OCI-LY1 (cell line): Measurements from ENCODE around the gene IL22RA2.

Experiments
- H2AFZ ChIP-seq: fragments of 200-600 bp; sonication (generic), shearing (Covaris generic); 2 replicates; pipeline ENCODE4 v1.6.0; 2014; ENCODE audit warnings: antibody characterized with exemption, mild to moderate bottlenecking, low read length
- H3F3A ChIP-seq: fragments of 200-600 bp; sonication (generic), shearing (Covaris generic); 2 replicates; pipeline ENCODE4 v1.6.0; 2014; ENCODE audit warnings: mild to moderate bottlenecking, antibody characterized with exemption, low read length, moderate library complexity; ENCODE audit not compliant: insufficient read depth
- H3K27ac ChIP-seq: fragments of 200-600 bp; sonication (generic); 2 replicates; pipeline ENCODE4 v1.5.1; 2014; ENCODE audit warnings: low read length, mixed run types, mild to moderate bottlenecking, low read depth; ENCODE audit not compliant: poor library complexity, severe bottlenecking
- H3K27me3 ChIP-seq: fragments of 200-600 bp; sonication (generic); 2 replicates; pipeline ENCODE4 v1.6.0; 2014; ENCODE audit warnings: antibody characterized with exemption, mild to moderate bottlenecking, low read length, moderate library complexity; ENCODE audit not compliant: insufficient read depth
- H3K36me3 ChIP-seq: fragments of 200-600 bp; sonication (generic); 2 replicates; pipeline ENCODE4 v1.6.1; 2014; ENCODE audit warnings: mild to moderate bottlenecking, antibody characterized with exemption, low read length, moderate library complexity, mixed read lengths; ENCODE audit not compliant: insufficient read depth
- H3K4me1 ChIP-seq: fragments of 200-600 bp; sonication (generic); 2 replicates; pipeline ENCODE4 v1.5.1; 2014; ENCODE audit warnings: mild to moderate bottlenecking, low read length, moderate library complexity; ENCODE audit not compliant: insufficient read depth, severe bottlenecking
- H3K4me2 ChIP-seq: fragments of 200-600 bp; sonication (generic), shearing (Covaris generic); 2 replicates; pipeline ENCODE4 v1.6.1; 2014; ENCODE audit warnings: low read length
- H3K4me3 ChIP-seq: fragments of 200-600 bp; sonication (generic); 2 replicates; pipeline ENCODE4 v1.5.1; 2014; ENCODE audit warnings: low read length, low read depth, mild to moderate bottlenecking, mixed read lengths; ENCODE audit not compliant: poor library complexity, severe bottlenecking
- H3K79me2 ChIP-seq: fragments of 200-600 bp; shearing (Covaris generic); 2 replicates; pipeline ENCODE4 v1.6.1; 2016; ENCODE audit warnings: mixed run types, low read length, mixed read lengths; ENCODE audit not compliant: insufficient read depth
- H3K9ac ChIP-seq: fragments of 200-600 bp; sonication (generic), shearing (Covaris generic); 2 replicates; pipeline ENCODE4 v1.6.1; 2014; ENCODE audit warnings: mild to moderate bottlenecking, low read length, mixed read lengths
- H3K9me2 ChIP-seq: fragments of 200-600 bp; sonication (generic), shearing (Covaris generic); 2 replicates; pipeline ENCODE4 v1.6.1; 2014; ENCODE audit warnings: low read depth, mild to moderate bottlenecking, low read length, mixed read lengths
- H3K9me3 ChIP-seq: fragments of 200-600 bp; shearing (Covaris generic); 2 replicates; pipeline ENCODE4 v1.6.1; 2014; ENCODE audit warnings: low read length, mixed read lengths
- H4K20me1 ChIP-seq: fragments of 200-600 bp; sonication (generic), shearing (Covaris generic); 2 replicates; pipeline ENCODE4 v1.6.0; 2016; ENCODE audit warnings: mild to moderate bottlenecking, low read length; ENCODE audit not compliant: insufficient read depth
- EZH2 ChIP-seq: fragments of 200-600 bp; sonication (generic), shearing (Covaris generic); IDR thresholded peaks from 2 replicates; pipeline ENCODE4 v1.8.0; 2017; ENCODE audit warnings: borderline replicate concordance, mixed run types, mild to moderate bottlenecking, antibody characterized with exemption, low read length, moderate library complexity, mixed read lengths
- TF ChIP-seq, protein P1 (sequence below): fragments of 200-600 bp; sonication (generic), shearing (Covaris generic); IDR thresholded peaks from 2 replicates; pipeline ENCODE4 v1.5.1; 2017; ENCODE audit warnings: mild to moderate bottlenecking, antibody characterized with exemption, low read length, moderate library complexity, mixed read lengths

IL22RA2 gene

GRCh38 chr6:137145421-137145820 lies 28.0 kb downstream of the IL22RA2 start:
- Histone ChIP-seq H3K9me2 (no peaks in the 10 kb centered on the region), H3K79me2 (no peaks in the 10 kb centered on the region), H4K20me1 (no peaks in the 10 kb centered on the region), H3K9me3 (no peaks in the 10 kb centered on the region), H3K9ac (no peak overlapping the region), H3K4me3 (no peak overlapping the region), H2AFZ (no peak overlapping the region), H3K4me2 (no peak overlapping the region), H3K4me1 (no peaks in the 10 kb centered on the region), H3K27me3 (no peaks in the 10 kb centered on the region), H3K27ac (no peak overlapping the region), H3F3A (no peaks in the 10 kb centered on the region), H3K36me3 (no peaks in the 10 kb centered on the region)
- no peak for TF ChIP-seq EZH2
- TF ChIP-seq, protein P1, sequence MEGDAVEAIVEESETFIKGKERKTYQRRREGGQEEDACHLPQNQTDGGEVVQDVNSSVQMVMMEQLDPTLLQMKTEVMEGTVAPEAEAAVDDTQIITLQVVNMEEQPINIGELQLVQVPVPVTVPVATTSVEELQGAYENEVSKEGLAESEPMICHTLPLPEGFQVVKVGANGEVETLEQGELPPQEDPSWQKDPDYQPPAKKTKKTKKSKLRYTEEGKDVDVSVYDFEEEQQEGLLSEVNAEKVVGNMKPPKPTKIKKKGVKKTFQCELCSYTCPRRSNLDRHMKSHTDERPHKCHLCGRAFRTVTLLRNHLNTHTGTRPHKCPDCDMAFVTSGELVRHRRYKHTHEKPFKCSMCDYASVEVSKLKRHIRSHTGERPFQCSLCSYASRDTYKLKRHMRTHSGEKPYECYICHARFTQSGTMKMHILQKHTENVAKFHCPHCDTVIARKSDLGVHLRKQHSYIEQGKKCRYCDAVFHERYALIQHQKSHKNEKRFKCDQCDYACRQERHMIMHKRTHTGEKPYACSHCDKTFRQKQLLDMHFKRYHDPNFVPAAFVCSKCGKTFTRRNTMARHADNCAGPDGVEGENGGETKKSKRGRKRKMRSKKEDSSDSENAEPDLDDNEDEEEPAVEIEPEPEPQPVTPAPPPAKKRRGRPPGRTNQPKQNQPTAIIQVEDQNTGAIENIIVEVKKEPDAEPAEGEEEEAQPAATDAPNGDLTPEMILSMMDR, result no peak

DNA sequence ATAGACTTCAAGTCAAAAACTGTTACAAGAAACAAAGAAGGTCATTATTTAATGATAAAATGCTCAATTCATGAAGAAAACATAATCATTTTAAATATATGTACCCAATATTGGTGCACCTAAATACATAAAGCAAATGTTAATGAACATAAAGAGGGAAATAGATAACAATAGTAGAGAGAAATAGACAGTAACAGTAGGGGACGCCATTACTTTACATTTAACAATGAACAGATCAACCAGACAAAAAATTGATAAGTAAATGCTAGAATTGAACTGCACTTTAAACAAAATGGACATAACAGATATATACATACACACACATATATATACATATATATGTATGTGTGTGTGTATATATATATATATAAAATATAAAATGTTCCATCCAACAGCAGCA lies 37.4 kb downstream of the IL22RA2 start:
- H3K4me3 ChIP-seq, result no peak overlapping the region
- TF ChIP-seq, protein P1, result peak; percentile 20; the same call in 1 of the 2 replicates
- TF ChIP-seq EZH2, result no peak
- H3K79me2 ChIP-seq, result no peaks in the 10 kb centered on the region
- no peak overlapping the region for H3K27ac ChIP-seq
- H3K9me3 ChIP-seq, result no peaks in the 10 kb centered on the region
- no peaks in the 10 kb centered on the region for H3K27me3 ChIP-seq
- H4K20me1 ChIP-seq, result no peaks in the 10 kb centered on the region
- no peak overlapping the region for H3K9ac ChIP-seq
- H3K4me2 ChIP-seq, result no peak overlapping the region
- no peaks in the 10 kb centered on the region for H3K4me1 ChIP-seq
- H2AFZ ChIP-seq, result no peak overlapping the region
- no peaks in the 10 kb centered on the region for H3F3A ChIP-seq
- H3K36me3 ChIP-seq, result no peaks in the 10 kb centered on the region
- H3K9me2 ChIP-seq, result no peaks in the 10 kb centered on the region

DNA sequence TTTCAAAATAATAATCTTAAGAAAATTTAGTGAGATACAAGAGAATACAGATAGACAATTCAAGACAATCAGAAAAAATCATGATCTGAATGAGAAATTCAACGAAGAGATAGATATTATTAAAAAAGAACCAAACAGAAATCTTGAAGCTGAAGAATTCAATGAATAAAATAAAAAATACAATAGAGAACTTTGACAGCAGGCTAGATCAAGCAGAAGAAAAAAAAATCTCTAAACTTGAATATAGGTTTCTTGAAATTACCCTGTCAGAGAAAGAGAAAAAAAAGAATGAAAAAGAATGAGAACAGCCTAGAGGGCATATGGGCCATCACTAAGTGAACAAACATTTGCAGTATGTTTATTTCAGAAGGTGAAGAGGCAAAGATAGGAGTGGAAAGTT lies 39.0 kb downstream of the IL22RA2 start:
- no peaks in the 10 kb centered on the region for H3K36me3 ChIP-seq
- TF ChIP-seq, protein P1, result no peak
- no peak for TF ChIP-seq EZH2
- H3K79me2 ChIP-seq, result no peaks in the 10 kb centered on the region
- no peaks in the 10 kb centered on the region for H3K4me1 ChIP-seq
- H2AFZ ChIP-seq, result no peak overlapping the region
- H3K9me3 ChIP-seq, result no peaks in the 10 kb centered on the region
- no peak overlapping the region for H3K4me2 ChIP-seq
- H3F3A ChIP-seq, result no peaks in the 10 kb centered on the region
- H4K20me1 ChIP-seq, result no peaks in the 10 kb centered on the region
- H3K9me2 ChIP-seq, result no peaks in the 10 kb centered on the region
- H3K27me3 ChIP-seq, result no peaks in the 10 kb centered on the region
- no peak overlapping the region for H3K27ac ChIP-seq
- H3K9ac ChIP-seq, result no peak overlapping the region
- no peak overlapping the region for H3K4me3 ChIP-seq
